GM18505 (cell line): ENCODE measurements around the gene LATS2.

Source experiments
- ATAC-seq: cut with Tn5 transposase; IDR thresholded peaks from one replicate; pipeline ENCODE4 v1.9.1; 2021; ENCODE audit not compliant: unreplicated experiment
- POLR2A ChIP-seq: IDR thresholded peaks from 4 replicates; pipeline ENCODE4 v1.6.1; 2011; ENCODE audit warnings: borderline replicate concordance; ENCODE audit not compliant: insufficient read depth, insufficient read length; ENCODE audit errors: extremely low read depth

The LATS2 gene

DNA sequence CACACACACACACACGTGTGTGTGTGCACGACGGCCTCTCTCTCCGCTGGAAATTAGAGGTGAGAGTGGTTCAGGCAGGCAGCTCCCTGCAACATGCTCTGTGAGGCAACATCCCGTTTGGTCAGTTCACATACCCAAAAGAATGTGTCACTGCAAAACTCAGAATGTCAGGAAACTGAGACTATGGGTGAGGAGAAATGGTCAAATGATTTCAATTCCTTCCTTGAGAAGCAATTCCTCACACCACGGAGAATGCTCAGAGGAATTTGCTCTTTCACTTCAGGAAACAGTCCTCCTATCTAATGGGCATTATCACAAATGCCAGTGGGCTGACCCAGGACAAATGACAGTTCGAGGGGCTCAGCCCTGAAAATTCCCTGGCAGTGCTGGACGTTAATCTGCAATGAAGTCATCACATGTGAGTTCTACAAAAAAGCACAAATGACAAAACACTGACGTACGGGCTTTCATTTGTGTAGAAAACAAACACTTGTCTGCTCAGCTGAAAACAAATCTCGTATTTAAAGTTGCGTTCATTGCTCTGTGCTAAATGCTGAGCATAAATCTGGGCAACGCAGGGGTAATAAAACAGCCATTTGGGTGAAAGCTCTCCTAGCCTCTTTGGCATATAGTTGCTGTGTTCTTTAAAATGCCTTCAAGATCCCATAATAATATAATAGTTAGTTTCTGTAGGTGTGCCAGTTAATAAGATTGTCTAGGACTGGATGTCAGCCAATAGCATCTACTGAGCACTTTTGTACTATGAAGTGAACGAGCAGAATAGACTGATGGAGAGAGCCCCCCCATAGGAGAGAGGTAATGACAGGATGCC, 18.6 kb upstream of the LATS2 start:
- no peak for ATAC-seq
- TF ChIP-seq POLR2A: no peak

- no peak for TF ChIP-seq POLR2A
- no peak for ATAC-seq
Measured at GRCh38 chr13:21079221-21079620, 17.8 kb upstream of the LATS2 start.

- no peak for TF ChIP-seq POLR2A
- no peak for ATAC-seq
Measured at GRCh38 chr13:21078501-21078900, 17.1 kb upstream of the LATS2 start.

- no peak for ATAC-seq
- no peak for TF ChIP-seq POLR2A
Measured at GRCh38 chr13:21077788-21078353, 16.5 kb upstream of the LATS2 start.

DNA sequence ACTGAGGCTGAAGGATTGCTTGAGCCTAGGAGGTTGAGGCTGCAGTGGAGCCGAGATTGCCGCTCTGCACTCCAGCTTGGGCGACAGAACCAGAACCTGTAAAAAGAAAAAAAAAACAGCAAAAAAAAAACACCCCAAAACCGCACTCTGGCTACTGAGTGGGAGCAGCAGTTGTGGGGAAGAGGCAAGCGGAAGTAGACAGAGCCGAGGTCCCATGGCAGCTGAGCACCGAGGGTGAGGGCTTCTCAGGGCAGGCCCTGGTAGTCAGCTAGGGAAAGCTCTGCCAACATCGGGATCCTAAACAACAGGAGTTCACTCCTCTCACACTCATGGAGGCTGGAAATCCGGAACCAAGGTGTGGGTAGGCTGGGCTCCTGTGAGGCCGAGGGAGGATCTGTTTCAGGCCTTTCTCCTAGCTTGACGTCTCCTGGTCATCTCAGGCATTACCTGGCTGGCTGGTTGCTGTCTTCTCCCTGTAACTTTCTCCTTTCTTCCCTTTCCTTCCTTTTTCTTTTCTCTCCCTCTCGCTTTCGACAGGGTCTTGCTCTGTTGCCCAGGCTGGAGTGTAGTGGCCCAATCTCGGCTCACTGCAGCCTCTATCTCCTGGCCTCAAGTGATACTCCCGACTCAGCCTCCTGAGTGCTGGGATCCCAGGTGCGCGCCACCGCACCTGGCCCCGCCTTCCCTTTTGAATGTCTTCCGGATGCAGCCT, 15.8 kb upstream of the LATS2 start:
- TF ChIP-seq POLR2A: no peak
- no peak for ATAC-seq

GRCh38 chr13:21076253-21076652, 14.9 kb upstream of the LATS2 start:
- ATAC-seq: no peak
- no peak for TF ChIP-seq POLR2A

DNA sequence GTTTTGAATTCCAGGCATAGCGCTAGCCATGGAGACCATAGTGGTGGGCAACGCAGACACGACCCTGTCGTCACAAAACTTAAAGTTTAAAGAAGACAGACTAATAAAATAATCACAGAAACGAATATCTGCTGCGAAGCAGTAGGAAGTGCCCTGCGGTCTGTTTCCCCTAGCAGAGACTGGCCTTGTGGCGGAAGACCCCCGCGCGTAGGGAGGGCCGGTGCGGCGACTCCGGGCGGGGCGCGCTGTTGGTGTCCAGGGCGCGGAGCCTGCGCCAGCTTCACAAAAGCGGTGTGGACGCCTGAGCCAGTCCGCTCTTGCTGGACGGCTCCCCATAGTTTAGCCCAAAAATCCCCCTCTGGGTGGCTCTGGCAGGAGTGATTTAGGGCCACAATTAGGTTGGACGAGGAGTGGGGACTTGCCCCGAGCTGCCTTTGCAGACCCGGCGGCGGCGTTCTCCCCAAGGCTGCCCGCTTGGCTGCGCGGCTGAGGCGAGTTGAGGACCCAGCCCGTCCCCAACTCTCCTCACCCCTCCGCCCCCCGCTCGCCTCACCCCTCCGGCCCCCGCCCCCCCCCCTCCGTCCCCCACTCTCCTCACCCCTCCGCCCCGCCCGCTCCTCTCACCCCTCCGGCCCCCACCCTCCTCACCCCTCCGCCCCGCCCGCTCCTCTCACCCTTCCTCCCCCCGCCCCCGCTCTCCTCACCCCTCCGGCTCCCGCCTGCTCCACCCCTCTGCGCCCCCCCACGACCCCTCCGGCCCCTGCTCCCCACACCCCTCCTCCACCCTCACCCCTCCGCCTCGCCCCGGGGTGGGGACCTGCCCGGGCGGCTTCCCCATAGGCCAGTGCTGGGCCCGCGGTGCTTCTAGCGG, 14.2 kb upstream of the LATS2 start:
- ATAC-seq: no peak

GRCh38 chr13:21075011-21075378, 13.6 kb upstream of the LATS2 start:
- ATAC-seq: no peak
- TF ChIP-seq POLR2A: no peak

More for the DNA sequence above, 14.2 kb upstream of the LATS2 start:
- TF ChIP-seq POLR2A: no peak

DNA sequence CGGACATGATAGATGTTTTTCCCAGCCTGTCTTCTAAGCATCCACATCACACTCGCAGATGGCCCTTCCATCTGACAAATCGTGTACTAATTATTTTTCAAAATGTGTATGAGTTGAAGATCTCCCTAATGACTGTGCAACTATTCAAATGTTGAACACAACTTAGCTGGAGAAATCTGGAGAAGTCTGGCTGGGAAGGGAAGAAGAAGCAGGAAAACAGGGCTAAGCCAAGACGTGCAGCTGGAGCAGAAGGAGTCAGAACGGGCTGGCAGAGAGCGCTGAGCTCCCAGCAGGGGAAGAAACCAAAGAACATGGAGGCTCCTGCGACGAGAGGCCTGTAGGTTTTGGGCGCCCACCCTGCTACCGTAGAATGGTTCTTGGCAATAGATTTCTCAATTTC, 13.2 kb upstream of the LATS2 start:
- no peak for TF ChIP-seq POLR2A
- no peak for ATAC-seq

- ATAC-seq: no peak
- TF ChIP-seq POLR2A: no peak
Measured at GRCh38 chr13:21071924-21072323, 10.5 kb upstream of the LATS2 start.

- ATAC-seq: no peak
- TF ChIP-seq POLR2A: no peak
Measured at GRCh38 chr13:21071015-21071414, 9.6 kb upstream of the LATS2 start.

DNA sequence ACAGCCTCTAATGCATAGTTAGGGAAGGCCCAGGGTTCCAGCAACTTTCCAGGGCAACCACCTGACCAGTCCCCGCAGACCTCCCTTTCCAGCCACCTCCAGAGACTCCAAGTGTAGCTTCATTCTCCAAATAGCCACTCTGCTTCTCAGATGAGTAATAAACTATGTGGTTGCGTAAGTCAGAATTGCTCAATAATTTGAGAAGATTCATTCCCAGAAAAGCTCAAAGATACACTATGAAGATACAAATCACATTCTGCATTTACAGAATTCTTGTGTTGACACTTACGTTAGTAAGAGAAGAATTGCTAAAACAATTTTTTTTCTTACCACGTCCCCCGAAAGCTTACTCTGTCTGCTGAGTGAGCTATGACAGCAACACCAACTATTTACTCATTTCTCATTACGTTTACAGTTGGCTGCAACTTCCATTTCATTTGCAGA, 8.2 kb upstream of the LATS2 start:
- no peak for ATAC-seq
- TF ChIP-seq POLR2A: no peak

GRCh38 chr13:21067848-21068247, 6.5 kb upstream of the LATS2 start:
- ATAC-seq: no peak
- TF ChIP-seq POLR2A: no peak
